Esophagus squamous epithelium (tissue), 5 donors: ENCODE data around the gene TRAF3. TPM values are rescaled to one million over a fixed set of nuclear protein-coding genes. Genes with fewer than 3 reads are reported as not detected.
"Not testable (repeated sequence)": the region's sequence is repeated elsewhere in the genome, so short reads cannot be mapped to it uniquely, and the experiment has no call there.

Source experiments
- DNase-seq: peaks from one replicate; lab custom pipeline; 2025; lab: John Stamatoyannopoulos, UW
- H3K27ac ChIP-seq, 4 donors: fragments of 200-600 bp; sonication (generic); one replicate each; pipeline ENCODE4 v1.5.1; 2016 to 2019; ENCODE audit warnings: mild to moderate bottlenecking in 1 of 4
- H3K27me3 ChIP-seq, 4 donors: fragments of 200-600 bp; sonication (generic); 1 replicate in 3 of 4; 2 replicates in 1 of 4; pipeline versions ENCODE4 v1.5.1 to v1.6.0; 2017 to 2021; ENCODE audit warnings: antibody characterized with exemption in 1 of 4
- H3K36me3 ChIP-seq, 3 donors: fragments of 200-600 bp; sonication (generic); one replicate each; pipeline ENCODE4 v1.5.1; 2016 to 2019
- H3K4me1 ChIP-seq, 3 donors: fragments of 200-600 bp; sonication (generic); one replicate each; pipeline ENCODE4 v1.5.1; 2017 to 2019
- H3K4me3 ChIP-seq, 4 donors: fragments of 200-600 bp; sonication (generic); 1 replicate in 3 of 4; 2 replicates in 1 of 4; pipeline ENCODE4 v1.5.1; 2016 to 2019; ENCODE audit warnings: mild to moderate bottlenecking in 2 of 4, moderate library complexity in 1 of 4
- H3K9me3 ChIP-seq, 3 donors: fragments of 200-600 bp; sonication (generic); one replicate each; pipeline ENCODE4 v1.5.1; 2016 to 2019
- CTCF ChIP-seq, 6 experiments: fragments of 450-650 bp in 4 of 6; fragments of 200-600 bp in 2 of 6; sonication (generic) in 2 of 6; IDR thresholded peaks; one replicate each; pipeline ENCODE4 v1.5.1; 2016 to 2019; ENCODE audit warnings: antibody characterized with exemption in 6 of 6, mild to moderate bottlenecking in 4 of 6, moderate library complexity in 4 of 6
- POLR2A ChIP-seq, 4 donors: fragments of 450-650 bp; IDR thresholded peaks; one replicate each; pipeline ENCODE4 v1.6.1; 2017; ENCODE audit warnings: antibody characterized with exemption in 4 of 4, mild to moderate bottlenecking in 4 of 4, moderate library complexity in 3 of 4
- WGBS, 2 donors: methylation state at CpG; one replicate each; pipeline ENCODE4 v1.1.5; 2018; 5-methylcytosine and 5-hydroxymethylcytosine counted together
- intact Hi-C: fragments of 100-400 bp; cut with DNase I; formaldehyde crosslinking; loops from one replicate; pipeline ENCODE4 v1.15.0; 2022
- total RNA-seq, 4 donors: library from RNA; depleted of rRNA; stranded (reverse); fragments of >200 nt; gene quantifications; one replicate each; pipeline ENCODE4 v1.1.0, GENCODE V29; 2016
- donor health status: DM: yes; HTN: yes; CAD: no.

The TRAF3 gene
- total RNA-seq, 4 donors from 2014 or later, result 11.2 to 19.3 (median 13.2) TPM

DNA sequence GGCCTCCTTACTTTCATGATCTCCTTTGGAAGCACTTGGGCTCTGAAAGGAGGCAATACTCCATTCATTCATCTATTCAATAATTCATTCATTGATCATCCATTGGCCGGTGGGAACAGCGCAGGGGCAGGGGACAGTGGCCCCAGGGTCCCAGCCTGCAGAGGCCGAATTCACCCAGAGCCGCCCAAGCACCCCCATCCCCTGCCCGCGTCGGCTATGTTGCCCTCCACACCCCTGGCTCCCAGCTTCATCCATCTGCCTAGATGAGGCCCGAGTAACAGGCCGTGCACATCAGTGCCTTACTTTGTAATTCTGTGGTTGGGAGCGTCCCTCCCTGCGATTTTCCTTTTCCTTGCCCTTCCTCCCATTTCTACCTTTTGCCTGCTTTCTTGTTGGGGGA, 148.4 kb downstream of the TRAF3 start:
- DNase-seq, result no peak
- Histone ChIP-seq H3K4me3 (no peak overlapping the region), H3K4me1 (peaks cover 32 to 59% (median 44%) of the 10 kb centered on the region in 3 donors), H3K27ac (no peak overlapping the region), H3K27me3 (peaks cover 0 to 85% (median 12%) of the 10 kb centered on the region in 4 donors), H3K36me3 (peaks cover 0 to 2% (median 0%) of the 10 kb centered on the region in 3 donors), H3K9me3 (no peaks in the 10 kb centered on the region)
- WGBS, 2 donors, result 82 to 84% methylated on average over 10 to 11 of the region's 11 CpGs
- intact Hi-C loops, result loop anchor here (10.0 kb wide), 1 partner anchor 231 kb away; no protein-coding TSS in a partner anchor
- TF ChIP-seq CTCF (IDR thresholded peaks at IDR 0.05) (no peak), POLR2A (IDR thresholded peaks at IDR 0.05) (no peak)

- intact Hi-C loops, result loop anchor here (10.0 kb wide), 1 partner anchor 231 kb away; no protein-coding TSS in a partner anchor
- no peaks in the 10 kb centered on the region for H3K9me3 ChIP-seq
- H3K4me1 ChIP-seq, result peaks cover 34 to 63% (median 45%) of the 10 kb centered on the region in 3 donors
- 73 to 74% methylated on average over 11 to 12 of the region's 12 CpGs for WGBS, 2 donors
- peaks cover 0 to 6% (median 0%) of the 10 kb centered on the region in 3 donors for H3K36me3 ChIP-seq
- TF ChIP-seq CTCF (IDR thresholded peaks at IDR 0.05), result no peak
- TF ChIP-seq POLR2A (IDR thresholded peaks at IDR 0.05), result no peak
- DNase-seq, result no peak
- no peak overlapping the region for H3K4me3 ChIP-seq
- no peak overlapping the region for H3K27ac ChIP-seq
- peaks cover 0 to 90% (median 12%) of the 10 kb centered on the region in 4 donors for H3K27me3 ChIP-seq
Measured at GRCh38 chr14:102926104-102926503, 148.9 kb downstream of the TRAF3 start.

DNA sequence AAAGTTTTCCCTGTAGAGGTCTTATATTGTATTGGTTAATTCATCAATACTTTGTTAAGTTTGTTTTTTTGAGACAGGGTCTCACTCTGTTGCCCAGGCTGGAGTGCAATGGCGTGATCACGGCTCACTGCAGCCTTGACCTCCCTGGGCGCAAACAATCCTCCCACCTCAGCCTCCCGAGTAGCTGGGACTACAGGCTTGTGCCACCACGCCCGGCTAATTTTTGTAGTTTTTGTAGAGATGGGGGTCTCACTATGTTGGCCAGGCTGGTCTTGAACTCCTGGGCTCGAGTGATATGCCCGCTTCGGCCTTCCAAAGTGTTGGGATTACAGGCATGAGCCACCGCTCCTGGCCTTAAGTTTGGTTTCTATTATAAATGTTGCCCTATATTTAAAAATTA, 149.6 kb downstream of the TRAF3 start:
- peaks cover 0 to 85% (median 12%) of the 10 kb centered on the region in 4 donors for H3K27me3 ChIP-seq
- WGBS, 2 donors, result 85 to 89% methylated on average over 9 to 10 of the region's 10 CpGs
- peaks cover 0 to 13% (median 0%) of the 10 kb centered on the region in 3 donors for H3K36me3 ChIP-seq
- not testable (repeated sequence) for H3K9me3 ChIP-seq, H3K4me3 ChIP-seq, DNase-seq
- H3K4me1 ChIP-seq, result peaks cover 34 to 69% (median 45%) of the 10 kb centered on the region in 3 donors
- intact Hi-C loops, result loop anchor here (10.0 kb wide), 1 partner anchor 232 kb away; no protein-coding TSS in a partner anchor
- H3K27ac ChIP-seq, result peak overlapping the region in 3 of 4 donors; percentile 91 to 95 (median 92)

GRCh38 chr14:102927346-102927877, 150.2 kb downstream of the TRAF3 start:
- TF ChIP-seq CTCF (IDR thresholded peaks at IDR 0.05) (no peak), POLR2A (IDR thresholded peaks at IDR 0.05) (peak in 2 of 4 donors; percentile 53 to 63)
- H3K9me3 ChIP-seq, result no peaks in the 10 kb centered on the region
- DNase-seq, result no peak
- intact Hi-C loops, result loop anchor here (10.0 kb wide), 1 partner anchor 233 kb away; no protein-coding TSS in a partner anchor
- H3K27ac ChIP-seq, result peak overlapping the region; percentile 79 to 95 (median 92)
- 14 to 49% methylated on average over 5 to 6 of the region's 19 CpGs for WGBS, 2 donors
- peaks cover 0 to 19% (median 0%) of the 10 kb centered on the region in 3 donors for H3K36me3 ChIP-seq
- H3K27me3 ChIP-seq, result peaks cover 0 to 80% (median 12%) of the 10 kb centered on the region in 4 donors
- H3K4me3 ChIP-seq, result peak overlapping the region; percentile 46 to 68 (median 51)
- peaks cover 34 to 67% (median 45%) of the 10 kb centered on the region in 3 donors for H3K4me1 ChIP-seq

- peaks cover 0 to 74% (median 12%) of the 10 kb centered on the region in 4 donors for H3K27me3 ChIP-seq
- H3K27ac ChIP-seq, result peak overlapping the region; percentile 79 to 95 (median 92)
- H3K9me3 ChIP-seq, result no peaks in the 10 kb centered on the region
- 11% methylated on average over 10 of the region's 35 CpGs; no CpG with 5 or more reads in 1 of the 2 donors for WGBS, 2 donors
- no peak for TF ChIP-seq POLR2A (IDR thresholded peaks at IDR 0.05)
- peaks cover 0 to 25% (median 2%) of the 10 kb centered on the region in 3 donors for H3K36me3 ChIP-seq
- peak overlapping the region; percentile 46 to 68 (median 51) for H3K4me3 ChIP-seq
- no peak for DNase-seq
- peaks cover 30 to 62% (median 40%) of the 10 kb centered on the region in 3 donors for H3K4me1 ChIP-seq
- intact Hi-C loops, result loop anchor here (10.0 kb wide), 1 partner anchor 233 kb away; no protein-coding TSS in a partner anchor
Measured at GRCh38 chr14:102927878-102928411, 150.7 kb downstream of the TRAF3 start.
